ENCODE data around the gene PHIP.
"Not testable (repeated sequence)": the region's sequence is repeated elsewhere in the genome, so short reads cannot be mapped to it uniquely, and the experiment has no call there.

The PHIP gene

DNA sequence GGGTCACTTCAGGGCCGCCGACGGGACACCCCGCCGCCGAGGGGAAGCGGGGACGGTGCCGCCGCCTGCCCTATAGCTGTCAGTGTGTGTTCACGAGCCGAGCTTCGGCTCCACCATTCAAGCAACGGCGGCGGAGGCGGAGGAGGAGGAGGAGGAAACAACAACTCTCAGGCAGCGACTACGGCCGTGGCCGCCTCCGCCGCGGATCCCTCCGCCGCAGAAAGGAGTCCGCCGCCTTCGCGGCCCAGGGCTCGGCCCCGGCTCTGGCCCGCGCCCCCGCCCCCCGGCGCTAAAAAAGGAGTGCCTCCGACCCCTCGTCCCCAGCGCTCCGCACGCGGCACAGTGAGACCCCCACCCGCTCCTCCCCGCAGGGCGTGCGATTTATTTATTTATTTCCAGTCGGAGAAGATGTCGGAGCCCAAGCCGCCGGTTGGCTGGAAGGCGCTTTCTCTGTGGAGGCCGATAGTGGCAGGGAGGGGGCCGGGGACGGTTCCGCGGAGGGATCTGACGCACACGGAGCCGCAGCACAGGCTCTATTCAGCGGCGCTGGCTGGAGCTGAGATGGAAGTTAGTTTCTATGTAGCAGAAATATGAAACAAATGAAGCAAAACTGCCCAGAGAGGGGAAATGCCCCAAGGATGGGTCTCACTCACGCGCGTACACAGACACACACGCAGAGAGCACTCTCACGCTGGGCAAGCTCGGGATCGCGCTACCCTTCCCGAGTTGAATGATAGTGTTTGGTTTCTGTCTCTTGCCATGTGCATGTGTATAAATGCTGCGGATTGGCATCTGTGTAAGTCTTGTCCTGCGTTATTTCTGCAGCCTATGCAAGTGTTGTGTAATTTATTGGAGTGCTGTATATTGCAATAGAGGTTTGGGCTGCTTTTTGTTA, at the start of gene PHIP:
PHIP (minus strand) TSS at position 180 of the 895 bp plus-strand sequence. CDS start 186 bp downstream, outside the sequence.
- in situ Hi-C loops (cut with MboI; ENCODE audit: low sequenced_read_pairs) = no loop called here

DNA sequence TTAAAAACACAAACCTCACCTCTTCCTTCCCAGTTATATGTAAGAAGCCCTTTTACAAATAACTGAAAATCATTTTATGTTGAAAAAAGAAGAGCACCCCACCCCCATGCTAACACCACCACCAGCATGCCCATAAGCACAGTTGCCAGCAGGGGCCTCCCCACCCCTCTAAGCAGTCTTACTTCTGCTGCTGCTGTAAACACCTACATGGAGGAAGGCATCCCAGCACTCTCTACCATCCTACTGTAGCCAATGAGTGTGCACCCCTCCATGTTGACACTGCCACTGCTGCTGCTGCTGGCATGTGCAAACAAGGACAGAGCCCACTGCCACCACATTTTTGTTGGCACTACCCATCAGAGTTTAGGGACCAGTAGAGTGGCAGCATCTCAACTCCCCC, 49.6 kb upstream of the PHIP start:
- in situ Hi-C loops (cut with MboI; ENCODE audit: low sequenced_read_pairs) = no loop called here

DNA sequence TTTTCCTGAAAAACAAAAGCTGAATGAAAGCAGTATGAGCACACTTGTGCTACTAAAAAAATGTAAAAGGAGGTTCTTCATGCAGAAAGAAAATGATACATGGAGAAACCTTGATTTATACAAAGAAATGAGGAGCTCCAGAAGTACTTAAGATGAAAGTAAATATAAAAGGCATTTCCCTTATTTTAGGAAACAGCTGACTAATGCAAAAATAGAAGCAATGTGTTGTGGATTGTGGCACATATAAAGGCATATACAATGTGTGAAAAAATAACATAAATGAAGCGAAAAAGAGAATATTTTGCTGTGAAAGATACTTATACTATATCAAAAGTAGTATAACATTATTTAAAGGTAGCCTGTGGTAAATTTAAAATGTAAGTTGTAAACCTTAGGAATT, 41.2 kb upstream of the PHIP start:
- in situ Hi-C loops (cut with MboI; ENCODE audit: low sequenced_read_pairs) = no loop called here

DNA sequence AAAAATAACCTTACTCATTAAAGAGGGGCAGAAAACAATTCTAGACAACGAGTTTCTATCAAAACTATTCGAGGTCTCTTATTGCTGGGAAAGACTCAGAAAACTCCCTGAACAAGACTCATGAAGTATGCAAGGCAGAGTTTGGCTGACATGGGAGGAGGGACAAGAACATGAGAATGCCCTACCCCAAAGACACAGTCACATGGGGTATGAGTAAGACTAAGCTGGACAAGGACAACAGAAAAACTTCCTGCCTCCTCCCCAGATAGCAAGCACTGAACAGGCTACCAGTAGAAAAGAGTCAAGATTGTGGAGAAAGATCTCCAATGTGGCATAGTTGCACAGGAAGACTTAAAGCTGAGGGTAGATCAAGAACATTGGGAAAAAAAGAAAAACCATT, 39.7 kb upstream of the PHIP start:
- in situ Hi-C loops (cut with MboI; ENCODE audit: low sequenced_read_pairs) = no loop called here

DNA sequence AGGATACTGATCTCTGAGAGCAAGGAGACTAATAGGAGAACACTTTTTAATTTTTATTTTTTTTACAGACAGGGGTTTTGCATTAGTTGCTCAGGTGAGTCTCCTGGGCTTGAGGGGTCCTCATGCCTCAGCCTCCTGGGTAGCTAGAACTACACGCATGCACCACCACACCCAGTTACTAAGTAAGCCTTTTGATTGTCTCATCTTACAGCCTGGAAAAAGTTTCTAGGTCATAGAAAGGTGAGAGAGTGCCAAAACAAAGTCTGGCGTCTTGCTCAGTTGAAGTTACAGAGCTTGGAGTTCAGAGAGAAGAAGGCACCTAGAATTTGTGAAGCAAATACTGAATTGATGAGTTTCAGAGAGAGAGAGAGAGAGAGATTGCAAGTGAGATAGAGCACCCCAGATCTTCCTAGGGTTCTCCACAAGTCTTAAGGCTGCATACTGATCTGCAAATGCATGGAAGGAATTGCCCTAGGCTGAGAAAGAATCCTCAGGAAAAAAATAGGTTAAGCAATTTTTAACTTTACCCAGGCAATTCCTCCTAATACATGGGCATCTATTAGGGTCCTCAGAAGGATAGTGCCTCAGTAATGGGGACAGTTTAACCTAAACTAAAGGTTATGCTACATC, 37.6 kb upstream of the PHIP start:
- in situ Hi-C loops (cut with MboI; ENCODE audit: low sequenced_read_pairs) = no loop called here

DNA sequence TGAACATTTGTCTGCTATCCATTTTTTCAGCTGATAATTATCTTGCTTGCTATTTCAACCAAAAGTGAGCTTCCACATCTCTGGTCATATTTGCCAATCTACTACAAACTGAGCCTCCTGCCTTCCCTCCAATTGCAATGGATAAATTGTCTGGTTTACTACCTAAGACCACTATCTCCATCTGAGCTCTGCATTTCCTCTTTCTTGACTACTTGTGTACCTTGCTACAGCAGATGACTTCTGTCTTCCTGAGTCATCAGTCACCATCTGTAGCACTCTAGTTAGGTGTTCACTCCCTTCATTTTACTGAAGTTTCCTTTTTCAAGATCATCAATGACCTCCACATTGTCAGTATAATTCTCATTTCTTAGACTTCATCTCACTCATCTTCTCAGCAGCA, 33.5 kb upstream of the PHIP start:
- in situ Hi-C loops (cut with MboI; ENCODE audit: low sequenced_read_pairs) = no loop called here

DNA sequence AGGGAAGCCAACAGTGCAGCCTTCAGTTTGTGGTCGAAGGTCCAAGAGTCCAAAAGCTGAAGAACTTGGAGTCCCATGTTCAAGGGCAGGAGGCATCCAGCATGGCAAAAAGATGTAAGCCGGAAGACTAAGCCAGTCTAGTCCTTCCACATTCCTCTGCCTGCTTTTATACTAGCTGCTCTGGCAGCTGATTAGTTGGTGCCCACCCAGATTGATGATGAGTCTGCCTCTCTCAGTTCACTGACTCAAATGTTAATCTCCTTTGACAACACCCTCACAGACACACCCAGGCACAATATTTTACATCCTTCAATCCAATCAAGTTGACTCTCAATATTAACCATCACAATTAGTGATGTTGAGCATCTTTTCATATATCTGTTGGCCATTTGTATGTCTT, 23.1 kb upstream of the PHIP start:
- in situ Hi-C loops (cut with MboI; ENCODE audit: low sequenced_read_pairs) = no loop called here

DNA sequence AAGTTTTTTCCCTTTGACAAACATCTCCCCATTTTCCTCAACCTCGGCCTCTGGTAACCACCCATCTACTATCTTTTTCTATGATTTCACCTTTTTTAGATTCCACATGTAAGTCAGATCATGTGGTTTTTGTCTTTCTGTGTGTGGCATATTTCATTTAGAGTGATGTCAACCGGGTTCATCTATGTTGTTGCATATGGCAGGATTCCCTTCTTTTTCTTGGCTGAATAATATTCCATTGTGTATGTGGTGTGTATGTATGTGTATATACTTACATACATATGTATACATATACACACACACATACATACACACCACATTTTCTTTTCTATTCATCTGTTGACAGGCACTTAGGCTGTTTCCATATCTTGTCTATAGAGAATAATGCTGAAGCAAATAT, 22.2 kb upstream of the PHIP start:
- in situ Hi-C loops (cut with MboI; ENCODE audit: low sequenced_read_pairs) = no loop called here

DNA sequence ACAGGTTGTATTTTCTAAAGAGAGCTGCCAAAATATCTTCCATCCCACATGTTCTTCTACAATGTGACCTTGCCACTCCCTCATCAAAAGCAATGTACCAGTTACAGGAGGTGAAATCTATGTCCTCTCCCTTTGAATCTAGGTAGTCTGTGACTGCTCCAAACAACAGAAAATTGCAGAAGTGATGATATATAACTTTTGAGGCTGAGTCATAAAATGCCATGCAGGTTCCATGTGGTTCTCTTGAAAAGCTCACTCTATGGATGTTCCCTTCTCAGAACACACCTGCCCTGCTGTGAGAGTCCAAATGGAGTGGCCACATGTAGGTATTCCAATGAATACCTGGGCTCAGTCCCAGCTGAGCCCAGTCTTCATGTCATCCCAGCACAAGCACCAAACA, 16.9 kb upstream of the PHIP start:
- in situ Hi-C loops (cut with MboI; ENCODE audit: low sequenced_read_pairs) = no loop called here

DNA sequence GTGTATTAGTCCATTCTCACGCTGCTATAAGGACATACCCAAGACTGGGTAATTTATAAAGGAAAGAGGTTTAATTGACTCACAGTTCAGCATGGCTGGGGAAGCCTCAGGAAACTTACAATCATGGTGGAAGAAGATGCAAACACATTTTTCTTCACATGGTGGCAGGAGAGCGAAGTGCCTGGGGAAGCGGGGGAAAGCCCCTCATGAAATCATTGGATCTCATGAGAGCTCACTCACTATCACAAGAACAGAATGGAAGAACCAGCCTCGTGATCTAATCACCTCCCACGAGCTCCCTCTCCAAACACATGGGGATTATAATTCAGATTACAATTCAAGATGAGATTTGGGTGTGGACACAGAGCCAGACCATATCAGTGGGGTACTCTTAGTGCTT, 13.7 kb upstream of the PHIP start:
- in situ Hi-C loops (cut with MboI; ENCODE audit: low sequenced_read_pairs) = not testable (repeated sequence)

DNA sequence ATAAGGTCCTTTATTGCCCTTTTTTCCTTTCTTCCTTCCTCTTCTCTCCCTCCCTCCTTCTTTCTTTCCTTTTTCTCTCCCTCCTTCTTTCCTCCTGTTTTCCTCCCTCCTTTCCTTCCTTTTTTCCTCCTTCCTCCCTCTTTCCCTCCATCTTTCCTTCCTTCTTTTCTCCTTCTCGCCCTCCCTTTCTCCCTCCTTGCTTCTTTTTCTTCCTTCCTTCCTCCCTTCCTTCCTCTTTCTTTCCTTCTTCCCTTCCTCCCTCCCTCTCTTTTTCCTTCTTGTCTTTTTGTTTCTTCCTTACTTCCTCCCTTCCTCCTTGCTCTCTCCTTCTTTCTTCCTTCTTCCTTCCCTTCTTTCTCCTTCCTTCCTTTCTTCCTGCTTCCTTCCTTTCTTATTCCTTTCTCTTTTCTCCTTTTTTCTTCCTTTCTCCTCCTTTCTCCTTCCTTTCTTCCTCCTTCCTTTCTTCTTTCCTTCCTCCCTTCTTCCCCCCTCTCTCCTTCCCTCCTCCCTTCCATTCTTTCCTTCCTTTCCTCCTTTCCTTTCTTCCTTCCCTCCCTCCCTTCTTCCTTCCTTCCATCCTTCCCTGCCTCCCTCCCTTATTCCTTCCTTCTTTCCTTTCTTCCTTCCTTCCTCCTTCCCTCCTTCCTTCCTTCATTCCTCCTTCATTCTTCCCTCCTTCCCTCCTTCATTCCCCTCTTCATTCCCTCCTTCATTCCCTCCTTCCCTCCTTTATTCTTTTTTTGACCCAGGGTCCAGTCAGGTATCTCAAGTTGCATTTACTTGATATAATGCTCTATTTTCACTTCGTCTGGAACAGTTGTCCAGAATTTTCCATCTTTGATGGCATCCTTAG, 11.7 kb upstream of the PHIP start:
- in situ Hi-C loops (cut with MboI; ENCODE audit: low sequenced_read_pairs) = no loop called here

DNA sequence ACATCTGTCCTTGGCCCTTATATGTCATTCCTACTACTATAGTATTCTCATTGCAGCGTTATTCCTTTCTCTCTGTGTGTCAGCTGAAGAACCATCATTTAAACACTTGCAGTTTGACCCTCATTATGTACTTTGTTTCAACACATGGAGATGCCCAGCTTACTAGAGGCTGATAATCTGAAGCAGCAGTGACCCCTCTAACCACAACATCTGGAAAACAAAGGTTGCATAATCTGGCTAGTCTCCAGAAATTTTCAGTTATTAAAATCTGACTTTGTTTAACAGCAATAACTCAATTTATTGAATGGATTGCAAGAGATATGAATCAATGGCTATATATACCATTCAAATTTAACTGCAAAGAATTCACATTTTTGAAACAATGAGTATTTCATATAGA, 6.6 kb upstream of the PHIP start:
- in situ Hi-C loops (cut with MboI; ENCODE audit: low sequenced_read_pairs) = no loop called here

DNA sequence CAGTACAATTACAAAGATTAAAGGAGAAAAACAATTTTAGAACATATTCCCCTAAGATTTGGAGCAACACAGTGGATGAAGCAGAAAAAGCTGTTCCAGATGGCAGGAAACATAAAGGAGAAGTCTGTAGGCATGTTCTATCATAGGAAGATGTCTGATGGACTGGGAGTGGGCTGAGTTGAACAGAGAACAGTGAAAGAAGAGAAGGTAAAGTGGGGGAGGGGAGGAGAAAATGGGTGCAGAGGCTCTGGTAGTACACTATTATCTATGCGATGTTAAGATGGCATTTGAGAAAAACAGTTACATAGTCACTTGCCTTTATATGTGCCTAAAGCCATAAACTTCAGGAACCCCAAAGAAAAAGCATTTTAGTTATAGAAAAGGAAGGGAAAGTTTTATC, 4.2 kb upstream of the PHIP start:
- in situ Hi-C loops (cut with MboI; ENCODE audit: low sequenced_read_pairs) = no loop called here

DNA sequence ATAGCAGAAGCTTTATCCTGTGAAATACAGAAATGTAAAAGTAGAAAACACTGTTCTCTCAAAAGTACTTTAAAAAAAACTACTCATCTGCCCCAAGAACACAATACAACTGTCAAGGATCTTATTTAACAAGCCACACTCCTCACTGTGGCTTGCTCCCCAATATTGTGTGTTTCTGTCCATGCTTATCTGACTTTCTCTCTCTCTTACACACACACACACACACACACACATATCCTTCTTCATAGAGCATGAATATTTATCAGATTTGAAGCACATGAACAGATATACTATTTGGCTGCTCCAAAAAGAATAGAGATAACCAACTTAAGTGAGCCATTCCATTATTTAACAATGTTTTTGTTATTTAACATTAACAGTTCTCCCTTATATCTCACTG, 3.6 kb upstream of the PHIP start:
- in situ Hi-C loops (cut with MboI; ENCODE audit: low sequenced_read_pairs) = no loop called here

DNA sequence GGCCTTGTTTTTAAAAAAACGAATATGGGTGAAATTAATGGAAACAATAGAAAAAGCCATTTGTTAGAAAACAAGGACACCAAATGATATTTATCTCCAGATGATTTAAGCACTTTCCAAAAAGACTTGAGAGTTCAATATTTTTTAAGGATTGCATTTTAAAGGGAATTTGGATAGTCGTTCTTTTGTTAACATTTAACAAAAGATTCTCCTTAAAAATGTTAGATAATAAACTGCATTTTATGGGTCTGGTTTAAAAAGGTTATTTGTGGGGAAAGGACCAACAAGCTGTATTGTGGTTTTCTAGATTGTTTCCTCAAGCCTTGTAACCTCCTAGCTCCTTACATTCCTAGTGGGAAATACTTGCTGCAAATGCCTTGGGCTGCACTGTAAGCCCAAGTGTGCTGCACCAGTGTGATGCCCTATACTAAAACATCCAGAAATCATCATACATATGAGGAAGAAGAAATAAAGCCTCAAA, 1.5 kb upstream of the PHIP start:
- in situ Hi-C loops (cut with MboI; ENCODE audit: low sequenced_read_pairs) = no loop called here

DNA sequence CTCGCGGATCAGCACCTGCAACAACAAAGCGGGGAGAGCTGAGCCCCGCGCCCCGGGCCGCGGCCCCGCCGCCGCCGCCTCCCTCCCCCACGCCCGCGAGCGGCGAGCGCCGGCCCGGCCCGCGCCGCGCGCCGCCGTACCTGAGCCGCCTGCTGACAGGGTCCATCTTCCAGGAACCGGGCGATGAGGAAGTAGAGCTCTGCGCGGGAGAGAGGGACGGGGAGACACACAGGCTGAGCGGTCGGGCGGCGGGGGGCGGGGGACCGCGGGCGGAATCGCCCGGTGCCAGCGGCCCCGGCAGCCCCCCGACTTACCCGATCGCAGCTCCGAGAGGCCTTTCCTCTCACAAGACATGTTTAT, 359 bp downstream of the PHIP start:
- in situ Hi-C loops (cut with MboI; ENCODE audit: low sequenced_read_pairs) = no loop called here

DNA sequence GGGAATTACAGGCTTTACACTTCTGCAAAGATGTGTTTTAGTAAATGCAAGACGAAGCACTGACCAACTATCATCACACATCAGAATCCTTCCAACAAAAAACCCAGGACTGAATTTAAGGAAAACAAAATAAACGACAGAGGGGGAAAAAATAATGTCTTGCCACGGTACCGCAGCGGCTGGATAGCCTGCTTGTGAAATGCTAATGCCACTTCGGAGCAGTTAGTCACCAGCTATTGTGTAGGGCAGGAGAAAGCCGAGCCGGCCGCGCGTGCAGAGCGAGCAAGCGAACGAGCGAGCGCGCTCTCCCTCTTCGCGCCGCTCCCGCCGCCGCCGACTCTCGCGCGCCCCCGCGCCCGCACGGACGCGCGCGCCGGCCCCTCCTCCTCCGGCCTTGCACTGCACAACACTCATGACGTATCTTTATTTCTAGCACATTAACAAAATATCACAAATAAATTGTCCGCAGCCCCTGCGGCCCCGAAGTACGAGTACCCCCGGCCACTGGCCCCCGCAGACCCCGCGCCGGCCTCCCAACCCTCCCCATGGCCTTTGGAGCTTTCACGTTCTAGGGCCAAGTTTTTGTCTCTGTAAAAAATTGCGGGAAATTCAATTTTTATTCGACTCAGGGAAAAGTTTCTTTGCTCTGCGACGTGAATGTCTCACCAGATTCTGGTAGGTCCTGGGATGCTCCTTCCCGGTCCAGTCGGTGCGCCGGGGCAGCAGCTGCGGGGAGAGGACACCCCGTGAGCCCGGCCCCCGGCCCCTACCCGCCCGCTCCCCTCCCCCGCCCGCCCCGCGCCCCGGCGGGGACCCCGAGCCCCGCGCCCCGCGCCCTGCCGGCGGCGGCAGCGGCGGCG, 1.0 kb downstream of the PHIP start:
- in situ Hi-C loops (cut with MboI; ENCODE audit: low sequenced_read_pairs) = no loop called here

DNA sequence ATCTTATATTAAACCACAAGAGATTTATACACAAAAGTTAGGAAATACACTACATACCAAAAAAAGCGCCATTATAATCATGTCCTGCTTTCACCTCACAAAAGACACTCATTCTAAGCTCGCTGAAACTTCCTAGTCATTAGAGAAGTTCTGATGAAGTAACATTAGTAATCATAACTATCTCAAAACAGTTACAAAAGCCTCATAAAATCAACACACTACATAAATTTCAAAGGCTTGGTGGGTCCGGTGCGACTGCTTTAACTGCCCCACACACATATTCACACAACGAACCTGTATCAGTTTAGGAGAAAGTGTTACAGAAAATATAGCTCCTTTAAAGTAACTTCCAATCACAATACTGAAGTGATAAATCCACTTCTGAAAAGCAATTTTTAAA, 1.9 kb downstream of the PHIP start:
- in situ Hi-C loops (cut with MboI; ENCODE audit: low sequenced_read_pairs) = no loop called here

DNA sequence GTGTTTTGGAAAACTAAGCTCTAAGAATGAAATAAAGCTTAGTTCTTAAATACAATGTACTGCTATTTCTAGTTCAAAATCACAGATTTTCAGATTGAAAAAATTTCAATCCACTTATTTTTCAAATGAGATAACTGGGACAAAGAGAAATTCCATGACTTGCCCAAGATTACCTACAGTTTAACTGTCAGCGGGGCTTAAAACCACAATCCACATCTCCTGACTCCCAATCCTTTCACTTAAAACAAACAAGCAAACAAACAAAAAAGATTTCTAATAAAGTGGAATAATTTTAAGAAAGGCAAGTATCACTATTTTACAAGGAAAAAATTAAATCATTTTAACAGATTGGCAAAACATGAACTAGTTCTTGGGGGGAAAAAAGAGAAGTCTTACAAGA, 4.2 kb downstream of the PHIP start:
- in situ Hi-C loops (cut with MboI; ENCODE audit: low sequenced_read_pairs) = no loop called here

DNA sequence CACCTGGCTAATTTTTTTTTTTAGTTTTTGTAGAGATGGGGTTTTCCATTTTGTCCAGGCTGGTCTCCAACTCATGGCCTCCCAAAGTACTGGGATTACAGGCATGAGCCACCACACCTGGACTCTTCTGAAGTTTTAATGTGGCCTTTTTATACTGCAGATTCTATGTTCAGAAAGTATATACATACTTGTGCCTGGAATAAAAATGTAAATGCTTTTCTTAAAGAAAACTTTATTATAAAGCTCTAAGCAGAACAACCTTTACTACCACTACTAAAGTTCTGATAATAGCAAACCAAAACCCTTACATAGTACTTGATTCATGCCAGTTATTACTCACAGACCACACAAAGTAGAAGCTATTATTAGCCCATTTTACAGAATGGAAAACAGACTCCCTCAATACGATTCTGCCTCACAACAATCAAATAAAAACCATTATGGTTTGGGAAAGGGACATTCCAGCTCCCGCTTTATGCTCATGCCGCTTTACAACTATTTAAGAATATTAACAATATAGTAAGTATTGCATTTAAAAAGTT, 5.3 kb downstream of the PHIP start:
- in situ Hi-C loops (cut with MboI; ENCODE audit: low sequenced_read_pairs) = no loop called here
